HG02798 (cell line): ENCODE measurements around the gene ATF7.

Experiments
- ATAC-seq: cut with Tn5 transposase; IDR thresholded peaks from one replicate; pipeline ENCODE4 v1.9.1; 2021; ENCODE audit warnings: mild to moderate bottlenecking; ENCODE audit not compliant: unreplicated experiment, poor library complexity

The ATF7 gene

GRCh38 chr12:53468282-53468681 lies 157.9 kb downstream of the ATF7 start:
- ATAC-seq, result no peak

- no peak for ATAC-seq
Measured at GRCh38 chr12:53467880-53468279, 158.3 kb downstream of the ATF7 start.

DNA sequence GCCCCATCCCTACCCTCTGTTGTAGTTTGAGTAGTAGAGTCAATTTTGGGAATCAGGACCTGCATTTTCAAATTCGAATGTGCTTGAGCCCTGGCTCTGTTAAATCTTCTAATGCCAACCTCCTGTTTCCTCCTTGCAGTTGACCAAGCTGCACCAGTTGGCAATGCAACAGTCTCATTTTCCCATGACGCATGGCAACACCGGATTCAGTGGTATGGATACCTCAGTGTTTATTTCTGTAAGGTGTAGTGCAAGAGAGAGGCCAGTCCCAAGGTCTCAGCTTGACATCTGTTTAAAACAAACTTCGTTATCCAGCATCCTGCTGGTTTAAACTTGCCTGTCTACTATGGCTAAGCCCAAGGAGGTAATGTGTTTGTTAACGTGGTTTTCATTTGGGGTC lies 159.1 kb downstream of the ATF7 start:
- ATAC-seq, result no peak

GRCh38 chr12:53466640-53467039 lies 159.5 kb downstream of the ATF7 start:
- ATAC-seq, result no peak

- no peak for ATAC-seq
Measured at GRCh38 chr12:53465679-53466078, 160.5 kb downstream of the ATF7 start.

- no peak for ATAC-seq
Measured at GRCh38 chr12:53464685-53465418, 161.3 kb downstream of the ATF7 start.

GRCh38 chr12:53463802-53464560 lies 162.2 kb downstream of the ATF7 start:
- no peak for ATAC-seq

- ATAC-seq, result no peak
Measured at GRCh38 chr12:53462935-53463334, 163.2 kb downstream of the ATF7 start.

DNA sequence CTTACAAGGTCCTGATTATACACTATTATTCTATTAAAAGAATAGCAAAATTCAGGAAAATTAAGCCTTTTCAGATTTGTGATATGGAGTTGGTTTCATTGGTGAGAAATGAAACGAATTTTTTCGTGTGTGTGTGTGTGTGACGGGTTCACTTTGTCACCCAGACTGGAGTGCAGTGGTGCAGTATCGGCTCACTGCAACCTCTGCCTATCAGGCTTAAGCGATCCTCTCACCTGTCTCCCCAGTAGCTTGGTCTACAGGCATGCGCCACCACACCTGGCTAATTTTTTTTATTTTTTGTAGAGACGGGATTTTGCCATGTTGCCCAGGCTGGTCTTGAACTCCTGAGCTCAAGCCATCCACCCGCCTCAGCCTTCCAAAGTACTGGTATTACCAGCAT lies 164.6 kb downstream of the ATF7 start:
- ATAC-seq, result no peak

DNA sequence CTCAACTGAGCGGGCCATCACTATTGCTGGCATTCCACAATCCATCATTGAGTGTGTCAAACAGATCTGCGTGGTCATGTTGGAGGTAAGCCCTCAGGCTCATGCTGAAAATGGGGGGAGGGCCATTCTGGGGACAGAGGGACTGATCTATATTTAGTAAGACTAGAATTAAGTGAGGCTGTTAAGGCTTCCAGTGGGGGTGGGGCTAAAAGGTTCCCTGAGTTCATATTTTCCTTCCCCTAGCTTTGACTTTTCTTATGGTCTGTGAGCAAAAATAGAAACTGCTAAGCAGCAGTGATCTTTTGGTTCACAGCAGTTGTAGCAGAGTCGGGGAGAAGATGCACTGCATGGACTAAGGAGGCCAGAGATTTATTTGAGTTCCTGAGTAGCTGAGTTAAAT lies 165.1 kb downstream of the ATF7 start:
- ATAC-seq, result no peak

- ATAC-seq, result no peak
Measured at GRCh38 chr12:53459097-53459496, 167.1 kb downstream of the ATF7 start.
